ENCODE measurements around the gene TMTC1.

GRCh38 chr12:29503283-29503682 is 280.5 kb downstream of the TMTC1 start:
- TF ChIP-seq, protein P1, sequence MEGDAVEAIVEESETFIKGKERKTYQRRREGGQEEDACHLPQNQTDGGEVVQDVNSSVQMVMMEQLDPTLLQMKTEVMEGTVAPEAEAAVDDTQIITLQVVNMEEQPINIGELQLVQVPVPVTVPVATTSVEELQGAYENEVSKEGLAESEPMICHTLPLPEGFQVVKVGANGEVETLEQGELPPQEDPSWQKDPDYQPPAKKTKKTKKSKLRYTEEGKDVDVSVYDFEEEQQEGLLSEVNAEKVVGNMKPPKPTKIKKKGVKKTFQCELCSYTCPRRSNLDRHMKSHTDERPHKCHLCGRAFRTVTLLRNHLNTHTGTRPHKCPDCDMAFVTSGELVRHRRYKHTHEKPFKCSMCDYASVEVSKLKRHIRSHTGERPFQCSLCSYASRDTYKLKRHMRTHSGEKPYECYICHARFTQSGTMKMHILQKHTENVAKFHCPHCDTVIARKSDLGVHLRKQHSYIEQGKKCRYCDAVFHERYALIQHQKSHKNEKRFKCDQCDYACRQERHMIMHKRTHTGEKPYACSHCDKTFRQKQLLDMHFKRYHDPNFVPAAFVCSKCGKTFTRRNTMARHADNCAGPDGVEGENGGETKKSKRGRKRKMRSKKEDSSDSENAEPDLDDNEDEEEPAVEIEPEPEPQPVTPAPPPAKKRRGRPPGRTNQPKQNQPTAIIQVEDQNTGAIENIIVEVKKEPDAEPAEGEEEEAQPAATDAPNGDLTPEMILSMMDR (conservative IDR thresholded peaks at IDR 0.05; ENCODE audit: low read depth, low read length) = no peak
- no peak for TF ChIP-seq EZH2 (IDR thresholded peaks at IDR 0.05; ENCODE audit: borderline replicate concordance, low read depth, low read length, poor library complexity, severe bottlenecking)
